Lung (tissue), 12 donors: ENCODE data around the gene SYT13. TPM values are rescaled to one million over a fixed set of nuclear protein-coding genes. Genes with fewer than 3 reads are reported as not detected.
A peak's percentile ranks its signal among the peaks of the same experiment; 100 is the strongest.

Experiments used
- ATAC-seq: fragments of 200-7000 bp; cut with Tn5 transposase; one replicate; pipeline ENCODE4 v1.9.1; 2020; ENCODE audit warnings: moderate number of reproducible peaks; ENCODE audit not compliant: insufficient read depth, low FRiP score
- DNase-seq, 3 donors: peaks; one replicate each; pipeline ENCODE4 v3.0.0-alpha.2; 2013 to 2017
- H3K27ac ChIP-seq, 2 donors: one replicate each; pipeline ENCODE4 v1.5.1; 2013; ENCODE audit warnings: mild to moderate bottlenecking in 2 of 2, moderate library complexity in 2 of 2, control low read depth in 1 of 2, inconsistent platforms in 1 of 2, low read depth in 1 of 2, low read length in 1 of 2
- H3K27me3 ChIP-seq, 3 donors: one replicate each; pipeline ENCODE4 v1.5.1; 2013; ENCODE audit warnings: low read length in 2 of 3; ENCODE audit not compliant: control insufficient read depth in 3 of 3, insufficient read depth in 3 of 3
- H3K36me3 ChIP-seq, 4 donors: one replicate each; pipeline ENCODE4 v1.5.1; 2013; ENCODE audit warnings: low read length in 4 of 4, mild to moderate bottlenecking in 1 of 4, moderate library complexity in 1 of 4; ENCODE audit not compliant: control insufficient read depth in 4 of 4, insufficient read depth in 4 of 4
- H3K4me1 ChIP-seq, 5 donors: one replicate each; pipeline ENCODE4 v1.5.1; 2013; ENCODE audit warnings: low read length in 5 of 5, mild to moderate bottlenecking in 2 of 5, moderate library complexity in 1 of 5; ENCODE audit not compliant: control insufficient read depth in 5 of 5, insufficient read depth in 5 of 5
- H3K4me3 ChIP-seq: one replicate; pipeline ENCODE4 v1.5.1; 2013; ENCODE audit warnings: mild to moderate bottlenecking, control low read depth, moderate library complexity
- H3K9ac ChIP-seq, 2 donors: one replicate each; pipeline ENCODE4 v1.5.1; 2013; ENCODE audit warnings: low read length in 2 of 2, control low read depth in 1 of 2; ENCODE audit not compliant: insufficient read depth in 1 of 2
- H3K9me3 ChIP-seq, 4 donors: one replicate each; pipeline ENCODE4 v1.5.1; 2013; ENCODE audit warnings: low read length in 3 of 4, mild to moderate bottlenecking in 1 of 4, moderate library complexity in 1 of 4; ENCODE audit not compliant: control insufficient read depth in 4 of 4, insufficient read depth in 3 of 4
- CTCF ChIP-seq: IDR thresholded peaks from 2 replicates; pipeline ENCODE4 v1.5.1; 2012; ENCODE audit warnings: mild to moderate bottlenecking; ENCODE audit errors: control extremely low read depth, extremely low read depth
- WGBS, 2 donors: extraction: QIAGEN DNeasy Blood & Tissue Kit; methylation state at CpG; one replicate each; pipeline ENCODE4 v1.1.7; 2013; 5-methylcytosine and 5-hydroxymethylcytosine counted together
- polyA plus RNA-seq, 2 donors: library from polyadenylated mRNA; stranded (reverse); fragments of 200-250 nt; gene quantifications; one replicate each; pipeline ENCODE4 v1.2.1, GENCODE V29; 2013
- total RNA-seq, 2 donors: library from RNA; depleted of rRNA in 1 of 2; stranded (reverse); fragments of >200 nt in 1 of 2; gene quantifications; one replicate each; pipeline ENCODE4 v1.2.1, GENCODE V29; 2014 to 2021
- donor health status: control.
- donor health status: control.
- donor health status: Bipolar disorder and iron deficiency.
- donor health status: healthy.
- donor health status: DM: yes; HTN: yes; CAD: no.

SYT13 gene
- total and polyA plus RNA-seq, 4 donors = 0.06 to 6.2 (median 0.16) TPM

- no peak for ATAC-seq
- no peak for TF ChIP-seq CTCF
- WGBS, 2 donors = 87 to 94% methylated on average over 4 of the region's 4 CpGs
These were observed 7.4 kb downstream of the SYT13 start for GRCh38 chr11:45278714-45279113.

GRCh38 chr11:45275828-45276227 is 10.3 kb downstream of the SYT13 start:
- peaks cover 0 to 3% (median 0%) of the 10 kb centered on the region in 5 donors for H3K4me1 ChIP-seq
- DNase-seq = no peak
- H3K9me3 ChIP-seq = peaks cover 0 to 2% (median 0%) of the 10 kb centered on the region in 4 donors
- no peak overlapping the region for H3K27ac ChIP-seq
- H3K27me3 ChIP-seq = no peaks in the 10 kb centered on the region
- no peak for TF ChIP-seq CTCF
- no peak overlapping the region for H3K9ac ChIP-seq
- no peak overlapping the region for H3K4me3 ChIP-seq
- no peak for ATAC-seq
- 67 to 76% methylated on average over 4 of the region's 4 CpGs for WGBS, 2 donors
- H3K36me3 ChIP-seq = no peaks in the 10 kb centered on the region

More at GRCh38 chr11:45278714-45279113, 7.4 kb downstream of the SYT13 start:
- no peak overlapping the region for H3K27ac ChIP-seq
- no peak overlapping the region for H3K9ac ChIP-seq
- H3K9me3 ChIP-seq = peaks cover 0 to 2% (median 0%) of the 10 kb centered on the region in 4 donors
- H3K4me3 ChIP-seq = no peak overlapping the region
- H3K36me3 ChIP-seq = no peaks in the 10 kb centered on the region
- no peaks in the 10 kb centered on the region for H3K4me1 ChIP-seq
- H3K27me3 ChIP-seq = no peaks in the 10 kb centered on the region
- DNase-seq = peak; percentile 20 to 29 (median 22)

- H3K9ac ChIP-seq = no peak overlapping the region
- WGBS, 2 donors = 73 to 84% methylated on average over 4 of the region's 4 CpGs
- no peaks in the 10 kb centered on the region for H3K9me3 ChIP-seq
- H3K4me1 ChIP-seq = peaks cover 0 to 4% (median 0%) of the 10 kb centered on the region in 5 donors
- no peak for DNase-seq
- no peaks in the 10 kb centered on the region for H3K27me3 ChIP-seq
- no peaks in the 10 kb centered on the region for H3K36me3 ChIP-seq
- no peak overlapping the region for H3K4me3 ChIP-seq
- no peak for ATAC-seq
- no peak for TF ChIP-seq CTCF
- H3K27ac ChIP-seq = no peak overlapping the region
These were observed 11.9 kb downstream of the SYT13 start for GRCh38 chr11:45274206-45274605.

GRCh38 chr11:45273509-45273908 is 12.6 kb downstream of the SYT13 start:
- DNase-seq (no peak), ATAC-seq (no peak)
- no peak for TF ChIP-seq CTCF
- peaks cover 0 to 4% (median 0%) of the 10 kb centered on the region in 5 donors for H3K4me1 ChIP-seq
- H3K9ac ChIP-seq = no peak overlapping the region
- no peak overlapping the region for H3K27ac ChIP-seq
- no peaks in the 10 kb centered on the region for H3K27me3 ChIP-seq
- no peak overlapping the region for H3K4me3 ChIP-seq
- no peaks in the 10 kb centered on the region for H3K9me3 ChIP-seq
- WGBS, 2 donors = 83 to 85% methylated on average over 6 of the region's 6 CpGs
- no peaks in the 10 kb centered on the region for H3K36me3 ChIP-seq
